HG03354 (cell line): Measurements from ENCODE around the gene KCNN3.

Source experiments
- ATAC-seq: cut with Tn5 transposase; IDR thresholded peaks from one replicate; pipeline ENCODE4 v1.9.1; 2021; ENCODE audit warnings: mild to moderate bottlenecking; ENCODE audit not compliant: unreplicated experiment, poor library complexity, severe bottlenecking

The KCNN3 gene

GRCh38 chr1:154801234-154802011 is 68.7 kb downstream of the KCNN3 start:
- ATAC-seq: no peak

- ATAC-seq: no peak
Measured at GRCh38 chr1:154799188-154799587, 70.9 kb downstream of the KCNN3 start.

GRCh38 chr1:154798645-154799044 is 71.4 kb downstream of the KCNN3 start:
- no peak for ATAC-seq

- no peak for ATAC-seq
Measured at GRCh38 chr1:154797175-154797574, 72.9 kb downstream of the KCNN3 start.

- no peak for ATAC-seq
Measured at GRCh38 chr1:154796303-154796892, 73.7 kb downstream of the KCNN3 start.

GRCh38 chr1:154794608-154795007 is 75.5 kb downstream of the KCNN3 start:
- ATAC-seq: no peak

- no peak for ATAC-seq
Measured at GRCh38 chr1:154793685-154794084, 76.4 kb downstream of the KCNN3 start.

- no peak for ATAC-seq
Measured at GRCh38 chr1:154792899-154793298, 77.2 kb downstream of the KCNN3 start.

- peak; percentile 78 for ATAC-seq
Measured at GRCh38 chr1:154791292-154792166, 78.6 kb downstream of the KCNN3 start.

- ATAC-seq: no peak
Measured at GRCh38 chr1:154788886-154789285, 81.2 kb downstream of the KCNN3 start.

GRCh38 chr1:154788110-154788870 is 81.8 kb downstream of the KCNN3 start:
- no peak for ATAC-seq

- no peak for ATAC-seq
Measured at GRCh38 chr1:154786804-154787570, 83.1 kb downstream of the KCNN3 start.

- ATAC-seq: peak; percentile 66
Measured at GRCh38 chr1:154784924-154785531, 85.1 kb downstream of the KCNN3 start.

GRCh38 chr1:154784416-154784815 is 85.7 kb downstream of the KCNN3 start:
- ATAC-seq: peak; percentile 5

- no peak for ATAC-seq
Measured at GRCh38 chr1:154783976-154784375, 86.1 kb downstream of the KCNN3 start.

- ATAC-seq: no peak
Measured at GRCh38 chr1:154780541-154780940, 89.5 kb downstream of the KCNN3 start.

- no peak for ATAC-seq
Measured at GRCh38 chr1:154779551-154780189, 90.4 kb downstream of the KCNN3 start.

- no peak for ATAC-seq
Measured at GRCh38 chr1:154778944-154779343, 91.1 kb downstream of the KCNN3 start.
